ENCODE results near the gene EFCAB6.
A peak's percentile ranks its signal among the peaks of the same experiment; 100 is the strongest.

The EFCAB6 gene

DNA sequence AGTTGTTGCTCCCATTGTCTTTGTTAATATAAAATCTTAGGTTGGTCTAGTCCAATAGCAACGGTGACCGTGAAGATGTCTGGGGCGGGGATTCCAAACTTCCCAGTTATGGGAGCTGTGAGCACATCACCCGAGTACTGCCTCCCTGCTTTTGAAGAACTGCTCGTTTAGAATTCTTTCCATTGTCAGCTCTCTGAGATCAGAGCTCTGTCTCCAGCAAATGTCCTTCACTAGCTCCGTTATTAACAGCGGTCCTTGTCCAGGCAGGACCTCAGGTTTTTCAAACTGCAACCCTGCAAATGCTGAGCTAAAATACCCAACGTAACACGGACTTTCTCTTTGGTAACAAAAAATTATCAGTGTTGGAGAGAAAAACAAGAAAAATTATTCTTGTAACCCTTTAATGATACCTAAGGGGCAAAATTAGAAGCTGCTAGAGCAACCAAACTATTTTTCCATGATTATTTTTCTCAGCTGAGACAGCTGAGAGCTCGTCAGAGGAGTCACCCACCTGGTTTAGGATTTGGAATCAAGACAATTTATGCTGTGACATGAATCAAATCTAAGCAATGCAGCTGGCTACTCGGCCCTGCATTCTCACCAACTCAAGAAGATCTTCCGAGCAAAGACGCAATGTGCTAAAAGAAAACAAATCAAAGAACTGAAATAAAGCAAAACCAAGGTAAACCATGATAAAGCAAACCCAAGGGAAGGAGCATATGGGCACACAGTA, 15.1 kb upstream of the EFCAB6 start:
- no peak for DNase-seq (ENCODE audit: insufficient read length, low spot score)
- FAIRE-seq: no peak
- no peak for TF ChIP-seq PAX5 (IDR thresholded peaks at IDR 0.05; ENCODE audit: insufficient read depth, low read length, severe bottlenecking)

DNA sequence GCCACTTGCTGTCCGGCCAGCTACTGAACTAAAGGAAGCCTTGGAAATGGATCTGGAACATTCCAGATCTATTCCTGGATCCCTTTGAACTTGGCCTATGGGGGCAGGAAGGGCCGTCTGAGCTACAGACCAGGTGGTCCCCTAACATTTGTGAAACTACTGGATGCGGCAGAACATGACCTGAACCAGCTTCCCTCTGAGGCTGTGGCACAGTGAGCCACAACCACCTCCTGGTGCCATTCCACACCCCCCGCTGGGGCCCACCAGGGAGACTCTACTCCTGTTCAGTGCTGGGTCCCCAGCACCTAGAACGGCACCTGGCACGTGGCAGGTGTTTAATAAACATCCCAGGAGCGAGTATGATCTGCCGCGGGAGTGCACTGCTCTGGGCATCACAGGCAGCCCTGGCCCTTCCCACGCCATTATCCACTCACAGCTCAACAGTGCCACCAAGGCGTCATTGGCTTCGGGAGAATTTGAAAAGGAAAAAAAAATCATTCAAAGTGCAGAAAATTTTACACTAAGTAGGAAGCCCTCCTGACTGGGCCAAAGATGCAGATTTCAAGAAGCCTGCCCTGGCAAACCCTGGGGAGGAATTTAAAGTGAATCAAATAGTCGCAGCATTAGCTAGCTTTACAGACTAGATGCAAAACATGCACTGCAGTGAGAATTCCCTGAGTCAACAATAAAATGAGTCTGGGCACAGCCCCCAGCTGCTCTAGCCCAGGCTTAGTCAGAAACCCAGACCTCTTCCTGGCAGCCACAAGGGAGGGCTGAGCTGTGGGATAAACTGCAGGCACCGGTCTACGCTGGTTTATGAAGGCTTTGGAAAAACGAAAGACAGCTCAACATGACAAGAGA, 14.3 kb upstream of the EFCAB6 start:
- no peak for TF ChIP-seq PAX5 (IDR thresholded peaks at IDR 0.05; ENCODE audit: insufficient read depth, low read length, severe bottlenecking)
- no peak for TF ChIP-seq POU2F2 (IDR thresholded peaks at IDR 0.05; ENCODE audit: low read depth, low read length)
- TF ChIP-seq POLR2AphosphoS5 (IDR thresholded peaks at IDR 0.05; ENCODE audit: low read depth, low read length): no peak
- TF ChIP-seq POLR2A (IDR thresholded peaks at IDR 0.05; ENCODE audit: low read depth, low read length): no peak
- TF ChIP-seq TAF1 (IDR thresholded peaks at IDR 0.05; ENCODE audit: low read depth, low read length): no peak
- TF ChIP-seq SPI1 (IDR thresholded peaks at IDR 0.05; ENCODE audit: low read depth, low read length): no peak
- FAIRE-seq (no peak), DNase-seq (ENCODE audit: insufficient read length, low spot score) (peak; percentile 18)

DNA sequence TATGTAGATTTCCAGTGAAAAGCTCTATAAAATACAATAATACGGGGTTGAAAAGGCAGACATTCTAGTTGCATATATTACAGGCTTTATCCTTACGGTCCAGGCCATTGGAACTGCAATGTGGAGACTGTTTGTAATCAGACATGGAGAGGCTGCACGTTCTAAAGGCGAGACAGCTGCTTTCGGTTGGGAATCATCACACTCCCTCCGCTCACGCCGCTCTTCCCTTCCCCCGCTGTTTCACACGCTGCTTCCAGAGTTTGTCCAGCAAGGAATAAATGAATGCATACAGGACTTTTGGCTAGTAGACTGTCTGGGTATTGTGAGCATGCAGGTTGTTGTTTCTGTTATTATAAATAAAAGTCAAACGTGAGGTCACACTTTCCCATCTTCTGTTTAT, 13.5 kb upstream of the EFCAB6 start:
- no peak for TF ChIP-seq PAX5 (IDR thresholded peaks at IDR 0.05; ENCODE audit: insufficient read depth, low read length, severe bottlenecking)
- TF ChIP-seq POLR2AphosphoS5 (IDR thresholded peaks at IDR 0.05; ENCODE audit: low read depth, low read length): no peak
- no peak for TF ChIP-seq TAF1 (IDR thresholded peaks at IDR 0.05; ENCODE audit: low read depth, low read length)
- DNase-seq (ENCODE audit: insufficient read length, low spot score) (no peak), FAIRE-seq (no peak)

DNA sequence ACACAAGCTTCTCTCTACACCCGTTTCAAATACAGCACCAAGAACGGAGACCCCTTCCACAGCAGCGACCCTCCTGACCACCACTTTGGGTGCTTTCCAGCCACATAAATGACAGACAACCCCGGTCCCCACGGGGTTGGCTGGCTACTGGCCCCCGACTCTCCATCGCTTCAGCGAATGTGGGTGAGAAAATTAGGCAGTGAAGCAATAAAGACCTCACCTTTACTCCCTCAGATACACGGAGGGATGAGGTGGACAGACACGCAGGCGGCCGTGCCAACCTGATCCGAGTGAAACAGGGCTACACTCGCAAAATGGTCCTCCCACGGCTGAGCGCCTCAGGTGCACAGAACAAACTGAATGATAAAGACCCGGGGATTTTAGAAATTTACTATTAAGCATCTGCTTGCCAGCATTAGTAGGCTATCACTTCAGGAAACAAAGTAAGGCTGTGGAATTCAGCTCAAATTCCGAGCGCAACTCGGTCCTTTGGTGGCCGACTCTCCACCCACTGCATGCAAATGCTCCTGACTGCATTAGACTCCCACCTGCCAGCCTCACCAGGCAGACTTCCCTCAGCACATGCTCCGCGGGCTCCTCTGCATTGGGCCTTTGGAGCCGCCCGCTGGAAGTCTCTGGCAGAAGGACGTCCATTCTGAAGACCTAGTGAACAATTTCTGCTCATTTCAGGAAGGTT, 12.8 kb upstream of the EFCAB6 start:
- TF ChIP-seq POU2F2 (IDR thresholded peaks at IDR 0.05; ENCODE audit: low read depth, low read length): no peak
- no peak for TF ChIP-seq POLR2AphosphoS5 (IDR thresholded peaks at IDR 0.05; ENCODE audit: low read depth, low read length)
- TF ChIP-seq PAX5 (IDR thresholded peaks at IDR 0.05; ENCODE audit: insufficient read depth, low read length, severe bottlenecking): no peak
- no peak for TF ChIP-seq POLR2A (IDR thresholded peaks at IDR 0.05; ENCODE audit: low read depth, low read length)
- no peak for TF ChIP-seq SPI1 (IDR thresholded peaks at IDR 0.05; ENCODE audit: low read depth, low read length)
- no peak for TF ChIP-seq TAF1 (IDR thresholded peaks at IDR 0.05; ENCODE audit: low read depth, low read length)
- no peak for FAIRE-seq
- peak; percentile 10 for DNase-seq (ENCODE audit: insufficient read length, low spot score)

DNA sequence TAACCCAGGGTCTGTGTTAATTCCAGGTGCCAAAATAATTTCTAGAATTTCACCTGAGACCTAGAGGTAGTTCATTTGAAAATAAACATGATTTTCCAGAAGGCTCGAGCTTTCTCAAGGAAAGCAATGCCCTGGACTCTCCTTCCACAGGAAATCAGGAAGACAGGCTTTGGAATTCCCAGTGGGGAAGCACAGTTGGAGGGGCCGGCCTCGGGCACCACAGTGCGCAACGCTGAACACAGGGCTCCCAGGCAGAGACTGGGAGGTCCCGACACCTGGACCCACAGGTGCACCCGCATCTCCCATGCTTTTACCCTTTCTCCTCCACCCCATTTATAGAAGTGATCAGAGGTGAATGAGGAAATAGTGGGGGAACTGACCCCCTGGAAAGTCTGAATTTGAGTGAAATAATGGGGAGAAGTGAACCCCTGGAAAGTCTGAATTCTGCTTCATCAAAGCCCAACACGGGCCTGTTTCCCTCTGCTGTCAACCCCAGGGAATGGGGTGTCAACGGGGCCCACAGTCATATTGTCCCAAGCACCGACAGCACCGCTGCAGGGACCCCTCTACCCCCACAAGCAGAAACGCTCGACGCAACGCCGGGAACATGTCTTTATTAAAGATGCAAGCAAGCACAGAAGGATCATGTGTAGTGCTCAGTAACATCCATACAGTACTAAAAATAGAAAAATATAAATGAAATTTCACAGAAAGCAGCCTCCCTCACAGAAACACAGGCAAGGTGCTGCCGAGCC, 12.0 kb upstream of the EFCAB6 start:
- FAIRE-seq (no peak), DNase-seq (ENCODE audit: insufficient read length, low spot score) (no peak)
- TF ChIP-seq TAF1 (IDR thresholded peaks at IDR 0.05; ENCODE audit: low read depth, low read length): no peak
- no peak for TF ChIP-seq PAX5 (IDR thresholded peaks at IDR 0.05; ENCODE audit: insufficient read depth, low read length, severe bottlenecking)
- TF ChIP-seq POU2F2 (IDR thresholded peaks at IDR 0.05; ENCODE audit: low read depth, low read length): no peak
- TF ChIP-seq SPI1 (IDR thresholded peaks at IDR 0.05; ENCODE audit: low read depth, low read length): no peak

DNA sequence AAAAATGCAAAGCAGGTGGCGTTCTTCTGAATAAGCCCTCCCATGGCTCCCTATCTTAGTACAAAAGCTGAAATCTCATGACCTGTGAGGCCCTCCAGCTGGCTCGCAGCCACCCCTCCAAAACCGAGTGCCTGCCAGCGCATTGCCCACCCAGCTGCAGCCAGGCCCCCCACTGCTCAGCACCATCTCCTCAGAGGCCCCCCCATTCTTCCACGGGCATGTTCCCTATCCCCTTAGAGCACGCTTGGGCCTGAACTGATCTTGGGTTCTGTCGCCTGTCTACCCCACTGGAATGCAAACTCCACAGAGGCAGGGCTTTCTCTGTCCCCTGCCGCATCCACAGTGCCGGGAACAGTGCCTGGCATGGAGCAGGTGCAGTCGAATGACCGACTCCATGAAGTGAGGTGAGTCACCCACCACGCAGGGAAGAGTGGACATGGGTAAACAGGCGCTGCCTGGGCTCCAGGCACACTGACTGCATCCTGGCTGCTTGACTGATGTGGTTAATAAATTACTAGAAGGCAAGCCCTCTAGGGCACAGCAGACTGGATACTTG, 11.3 kb upstream of the EFCAB6 start:
- TF ChIP-seq POLR2A (IDR thresholded peaks at IDR 0.05; ENCODE audit: low read depth, low read length) (no peak), SPI1 (IDR thresholded peaks at IDR 0.05; ENCODE audit: low read depth, low read length) (no peak), PAX5 (IDR thresholded peaks at IDR 0.05; ENCODE audit: insufficient read depth, low read length, severe bottlenecking) (no peak), POU2F2 (IDR thresholded peaks at IDR 0.05; ENCODE audit: low read depth, low read length) (no peak)
- FAIRE-seq (no peak), DNase-seq (ENCODE audit: insufficient read length, low spot score) (peak; percentile 1)

DNA sequence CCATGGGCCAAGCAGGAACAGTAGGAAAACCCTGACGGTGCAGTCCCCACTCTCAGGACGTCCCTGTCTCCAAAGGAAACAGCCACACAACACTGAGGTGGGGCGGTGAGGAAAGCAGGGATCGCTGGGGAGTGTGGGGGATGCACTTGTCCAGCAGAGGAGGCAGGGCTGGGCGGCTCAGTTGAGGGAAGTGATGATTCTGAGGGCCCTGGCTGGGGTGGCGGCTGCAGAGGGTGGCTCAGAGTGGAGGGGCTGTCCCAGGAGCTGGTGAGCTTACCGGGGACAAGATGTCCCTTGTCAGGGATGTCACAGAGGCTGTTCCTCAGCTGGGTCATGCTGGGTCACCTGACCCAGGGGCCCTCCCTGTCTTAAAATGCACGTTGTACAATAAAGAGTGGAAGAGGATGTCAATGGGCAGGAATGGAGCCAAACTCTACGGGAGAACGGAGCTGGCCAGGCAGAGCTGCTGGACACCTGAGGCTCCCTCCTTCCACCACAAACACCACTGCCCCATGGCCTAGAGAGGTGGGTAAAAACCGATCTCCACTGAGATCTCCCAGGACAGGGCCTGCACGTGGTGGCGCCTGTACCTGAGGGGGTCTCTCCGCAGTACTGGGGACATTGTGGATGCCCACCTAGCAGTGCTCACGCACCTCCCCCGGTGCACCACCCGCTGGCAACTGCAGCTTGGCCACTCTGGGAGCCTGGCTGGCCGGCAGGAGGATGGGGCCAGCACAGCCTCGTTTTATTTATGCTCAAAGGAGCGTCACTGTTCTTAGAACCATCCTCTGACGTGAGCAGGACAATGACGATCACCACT, 9.7 kb upstream of the EFCAB6 start:
- no peak for TF ChIP-seq POLR2AphosphoS5 (IDR thresholded peaks at IDR 0.05; ENCODE audit: low read depth, low read length)
- no peak for TF ChIP-seq POU2F2 (IDR thresholded peaks at IDR 0.05; ENCODE audit: low read depth, low read length)
- TF ChIP-seq TAF1 (IDR thresholded peaks at IDR 0.05; ENCODE audit: low read depth, low read length): no peak
- TF ChIP-seq SPI1 (IDR thresholded peaks at IDR 0.05; ENCODE audit: low read depth, low read length): no peak
- no peak for TF ChIP-seq POLR2A (IDR thresholded peaks at IDR 0.05; ENCODE audit: low read depth, low read length)
- no peak for TF ChIP-seq PAX5 (IDR thresholded peaks at IDR 0.05; ENCODE audit: insufficient read depth, low read length, severe bottlenecking)
- FAIRE-seq: no peak
- no peak for DNase-seq (ENCODE audit: insufficient read length, low spot score)

DNA sequence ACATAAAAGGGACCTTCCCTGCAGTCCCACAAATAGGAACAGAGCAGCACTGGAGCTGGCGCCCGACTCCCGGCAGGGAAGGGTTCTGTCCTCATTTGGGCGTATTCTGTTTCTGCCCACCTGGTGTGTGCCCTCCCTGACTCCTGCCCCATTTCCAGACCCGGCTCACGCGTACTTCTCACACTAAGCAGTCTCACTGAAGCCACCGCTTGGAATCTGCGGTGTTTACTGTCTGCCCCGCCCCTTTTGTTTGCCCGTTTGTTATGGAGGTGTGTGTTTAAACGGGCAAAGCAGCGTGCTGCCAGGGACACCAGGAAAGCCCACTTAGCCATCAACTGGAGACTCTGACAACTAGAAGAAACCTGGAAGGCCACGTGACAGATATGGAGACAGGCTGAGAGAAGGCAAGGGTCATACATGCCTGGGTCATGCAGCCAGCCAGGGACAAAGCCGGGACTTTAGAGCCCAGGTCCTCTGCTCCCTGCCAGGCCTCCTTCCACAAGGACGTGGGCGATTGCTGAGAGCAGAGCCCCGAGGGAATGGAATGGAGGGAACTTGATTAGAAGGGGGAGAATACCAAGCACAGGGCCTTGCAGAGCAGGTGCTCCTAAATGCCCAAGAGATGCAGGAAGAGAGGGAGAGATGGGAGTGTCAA, 8.7 kb upstream of the EFCAB6 start:
- TF ChIP-seq SPI1 (IDR thresholded peaks at IDR 0.05; ENCODE audit: low read depth, low read length): no peak
- TF ChIP-seq POU2F2 (IDR thresholded peaks at IDR 0.05; ENCODE audit: low read depth, low read length): no peak
- TF ChIP-seq POLR2AphosphoS5 (IDR thresholded peaks at IDR 0.05; ENCODE audit: low read depth, low read length): no peak
- no peak for TF ChIP-seq PAX5 (IDR thresholded peaks at IDR 0.05; ENCODE audit: insufficient read depth, low read length, severe bottlenecking)
- TF ChIP-seq POLR2A (IDR thresholded peaks at IDR 0.05; ENCODE audit: low read depth, low read length): no peak
- TF ChIP-seq TAF1 (IDR thresholded peaks at IDR 0.05; ENCODE audit: low read depth, low read length): no peak
- DNase-seq (ENCODE audit: insufficient read length, low spot score) (no peak), FAIRE-seq (no peak)

Measured in GM12891 (cell line).